Epithelial cell of proximal tubule (primary cell): ENCODE measurements around the gene PREX1. TPM values are rescaled to one million over a fixed set of nuclear protein-coding genes. Genes with fewer than 3 reads are reported as not detected.
"Not testable (repeated sequence)": the region's sequence is repeated elsewhere in the genome, so short reads cannot be mapped to it uniquely, and the experiment has no call there.

Experiments used
- DNase-seq: peaks from one replicate; pipeline ENCODE4 v3.0.0-alpha.2; 2011; ENCODE audit warnings: low read depth
- H3K4me3 ChIP-seq: 2 replicates; pipeline ENCODE4 v1.5.1; 2011; ENCODE audit warnings: low read depth, mild to moderate bottlenecking, low read length
- CTCF ChIP-seq: conservative IDR thresholded peaks from 2 replicates; pipeline ENCODE4 v1.5.1; 2012; ENCODE audit warnings: low read depth, mild to moderate bottlenecking, low read length
- total RNA-seq: library from RNA; depleted of rRNA; stranded (reverse); fragments of >200 nt; gene quantifications from 2 replicates; pipeline ENCODE4 v1.2.3, GENCODE V29; 2015

Gene PREX1
- total RNA-seq, 1 donor from 2014 or later: 4.7 TPM

- no peak for DNase-seq
- no peak for TF ChIP-seq CTCF
- no peak overlapping the region for H3K4me3 ChIP-seq
Observed at GRCh38 chr20:48776306-48776705, 51.5 kb downstream of the PREX1 start.

- DNase-seq, H3K4me3 ChIP-seq: not testable (repeated sequence)
Observed at GRCh38 chr20:48775545-48775944, 52.3 kb downstream of the PREX1 start.

GRCh38 chr20:48774696-48775095, 53.1 kb downstream of the PREX1 start:
- no peak for TF ChIP-seq CTCF
- no peak overlapping the region for H3K4me3 ChIP-seq
- no peak for DNase-seq

GRCh38 chr20:48773837-48774418, 53.9 kb downstream of the PREX1 start:
- TF ChIP-seq CTCF: no peak
- no peak for DNase-seq
- H3K4me3 ChIP-seq: no peak overlapping the region

GRCh38 chr20:48772183-48772976, 55.4 kb downstream of the PREX1 start:
- no peak for DNase-seq
- no peak for TF ChIP-seq CTCF
- H3K4me3 ChIP-seq: no peak overlapping the region

GRCh38 chr20:48771542-48771941, 56.3 kb downstream of the PREX1 start:
- DNase-seq: no peak
- no peak for TF ChIP-seq CTCF
- H3K4me3 ChIP-seq: no peak overlapping the region

- H3K4me3 ChIP-seq: no peak overlapping the region
- no peak for TF ChIP-seq CTCF
- no peak for DNase-seq
Observed at GRCh38 chr20:48770700-48771442, 56.9 kb downstream of the PREX1 start.
